GM12878 (cell line): ENCODE data around the gene OTUD3. TPM values are rescaled to one million over a fixed set of nuclear protein-coding genes. Genes with fewer than 3 reads are reported as not detected.

Experiments used
- ATAC-seq: fragments of 200-7000 bp; cut with Tn5 transposase; 3 replicates; pipeline ENCODE4 v1.9.1; 2020; ENCODE audit warnings: mild to moderate bottlenecking, moderate library complexity
- BruUV-seq: library from RNA; stranded (reverse); fragments of 400-500 nt; replicated peaks from 2 replicates; lab custom pipeline; 2021; lab: Mats Ljungman, UMichigan
- CTCF ChIA-PET: fragments of 300-600 bp; sonication (Branson Sonifier 250); formaldehyde crosslinking; extraction: SDS; loops from one replicate; lab custom pipeline; 2021; ENCODE audit warnings: inconsistent platforms; lab: Yijun Ruan, JAX
- POLR2A ChIA-PET: fragments of 350-600 bp; formaldehyde crosslinking; extraction: SDS; loops from one replicate; lab custom pipeline; 2021; ENCODE audit warnings: inconsistent platforms; lab: Charles Lee
- RAD21 ChIA-PET: fragments of 300-600 bp; sonication (Branson Sonifier 250); formaldehyde crosslinking; loops from one replicate; lab custom pipeline; 2023; ENCODE audit warnings: antibody characterized with exemption; ENCODE audit not compliant: unreplicated experiment; lab: Charles Lee
- SMC1A ChIA-PET: fragments of 300-600 bp; sonication (Branson Sonifier 250); formaldehyde crosslinking; loops from one replicate; lab custom pipeline; 2023; ENCODE audit not compliant: unreplicated experiment, uncharacterized antibody; lab: Charles Lee
- DNase-seq: peaks from one replicate; pipeline ENCODE4 v3.0.0-alpha.2; 2011; ENCODE audit warnings: low read depth, low spot score
- FAIRE-seq: peaks from 3 replicates; lab custom pipeline; 2011; peaks lifted over from hg19 to GRCh38; lab: Jason Lieb, UNC
- H2AFZ ChIP-seq: 2 replicates; pipeline ENCODE4 v1.6.0; 2011; ENCODE audit warnings: low read depth, low read length, control low read depth; ENCODE audit not compliant: control insufficient read depth
- H3K27ac ChIP-seq: 2 replicates; pipeline ENCODE4 v1.5.1; 2011; ENCODE audit warnings: control low read depth; ENCODE audit not compliant: control insufficient read depth, insufficient read depth
- H3K27me3 ChIP-seq, 2 experiments: replicated peaks in 1 of 2; 2 replicates each; pipeline versions ENCODE4 v1.6.0 to v1.6.1; 2011; ENCODE audit warnings: low read length in 1 of 2; ENCODE audit not compliant: control insufficient read depth in 2 of 2, insufficient read depth in 2 of 2
- H3K36me3 ChIP-seq, 2 experiments: 2 replicates each; pipeline ENCODE4 v1.5.1; 2011; ENCODE audit warnings: low read length in 1 of 2; ENCODE audit not compliant: control insufficient read depth in 2 of 2, insufficient read depth in 2 of 2
- H3K4me1 ChIP-seq: 2 replicates; pipeline ENCODE4 v1.6.1; 2011; ENCODE audit warnings: mild to moderate bottlenecking, low read length, moderate library complexity, mixed read lengths; ENCODE audit not compliant: control insufficient read depth, insufficient read depth
- H3K4me2 ChIP-seq: 2 replicates; pipeline ENCODE4 v1.6.0; 2011; ENCODE audit warnings: control low read depth; ENCODE audit not compliant: control insufficient read depth, insufficient read depth
- H3K4me3 ChIP-seq: fragments of 200-600 bp; sonication (generic); 2 replicates; pipeline ENCODE4 v1.5.1; 2016
- H3K79me2 ChIP-seq: 2 replicates; pipeline ENCODE4 v1.6.0; 2011; ENCODE audit warnings: low read length; ENCODE audit not compliant: control insufficient read depth, insufficient read depth
- H3K9ac ChIP-seq: 2 replicates; pipeline ENCODE4 v1.8.0; 2011; ENCODE audit warnings: low read length, control low read depth, mixed read lengths; ENCODE audit not compliant: control insufficient read depth, insufficient read depth
- H3K9me3 ChIP-seq: replicated peaks from 3 replicates; pipeline ENCODE4 v1.5.1; 2011; ENCODE audit warnings: mild to moderate bottlenecking, low read length; ENCODE audit not compliant: control insufficient read depth, insufficient read depth
- H4K20me1 ChIP-seq: 2 replicates; pipeline ENCODE4 v1.6.0; 2011; ENCODE audit not compliant: control insufficient read depth, insufficient read depth
- CBX5 ChIP-seq: sonication (generic); IDR thresholded peaks from 2 replicates; pipeline ENCODE4 v1.6.1; 2016; ENCODE audit warnings: low read depth, moderate library complexity, mild to moderate bottlenecking, inconsistent platforms
- CHD2 ChIP-seq: IDR thresholded peaks from 2 replicates; pipeline ENCODE4 v1.6.1; 2011; ENCODE audit warnings: low read depth, low read length, improper control_type of control experiment, borderline replicate concordance
- CREB1 ChIP-seq: IDR thresholded peaks from 2 replicates; pipeline ENCODE4 v1.6.1; 2012; ENCODE audit warnings: low read depth, mild to moderate bottlenecking, inconsistent platforms
- DPF2 ChIP-seq: fragments of 450-650 bp; IDR thresholded peaks from 2 replicates; pipeline ENCODE4 v1.6.1; 2017; ENCODE audit warnings: mild to moderate bottlenecking
- EED ChIP-seq: sonication (generic); IDR thresholded peaks from 2 replicates; pipeline ENCODE4 v1.6.1; 2016; ENCODE audit warnings: antibody characterized with exemption, low read depth
- PAX8 ChIP-seq: fragments of 450-650 bp; IDR thresholded peaks from 2 replicates; pipeline ENCODE4 v1.6.1; 2017; ENCODE audit warnings: mild to moderate bottlenecking, moderate library complexity
- POU2F2 ChIP-seq: IDR thresholded peaks from 3 replicates; pipeline ENCODE4 v1.6.1; 2011; ENCODE audit warnings: low read depth, mild to moderate bottlenecking, low read length, borderline replicate concordance
- SMC3 ChIP-seq: IDR thresholded peaks from 2 replicates; pipeline ENCODE4 v1.6.1; 2011; ENCODE audit warnings: low read length, improper control_type of control experiment, borderline replicate concordance
- WGBS: methylation state at CpG from one replicate; pipeline ENCODE4 v1.1.6; 2016; ENCODE audit warnings: low lambda C conversion rate; ENCODE audit not compliant: insufficient replicate concordance, insufficient coverage; ENCODE audit errors: missing lambda C conversion rate; 5-methylcytosine and 5-hydroxymethylcytosine counted together
- in situ Hi-C: fragments of 300-500 bp; cut with MboI; formaldehyde crosslinking; loops from 9 replicates; pipeline ENCODE4 v1.14.3; 2018; ENCODE audit warnings: mixed read lengths
- intact Hi-C: fragments of 100-400 bp; cut with micrococcal nuclease; formaldehyde crosslinking; loops from one replicate; pipeline ENCODE4 v1.14.2; 2022; ENCODE audit not compliant: unreplicated experiment
- polyA plus RNA-seq, 11 experiments: library from polyadenylated mRNA; depleted of rRNA in 4 of 11; unstranded in 6 of 11; stranded (reverse) in 5 of 11; fragments of >200 nt; fragmentation: Nextera tagmentation in 4 of 11; fragmentation: Illumina TruSeq in 1 of 11; extraction: Ambion mirVana in 4 of 11; extraction: Trizol in 1 of 11; gene quantifications; 1 replicate in 1 of 11; 2 replicates in 10 of 11; pipeline versions ENCODE4 v1.2.1 to v1.2.3, GENCODE V29; 2011 to 2016; ENCODE audit warnings: inconsistent platforms in 2 of 11, missing spikeins in 2 of 11, low read depth in 1 of 11
- total RNA-seq, 4 experiments: library from RNA; depleted of rRNA in 3 of 4; stranded (reverse); fragments of >200 nt in 3 of 4; fragmentation: Illumina TruSeq in 1 of 4; extraction: Trizol in 1 of 4; gene quantifications; 2 replicates each; pipeline versions ENCODE4 v1.2.1 to v1.2.3, GENCODE V29; 2013 to 2021
- TF ChIP-seq, protein P1 (sequence below): fragments of 450-650 bp; IDR thresholded peaks from 2 replicates; pipeline ENCODE4 v1.6.1; 2017; ENCODE audit warnings: mild to moderate bottlenecking, moderate library complexity
- TF ChIP-seq, protein P2 (sequence below): fragments of 450-650 bp; IDR thresholded peaks from 2 replicates; pipeline ENCODE4 v1.6.1; 2017; ENCODE audit warnings: borderline replicate concordance
- TF ChIP-seq, protein P3 (sequence below): fragments of 450-650 bp; IDR thresholded peaks from 2 replicates; pipeline ENCODE4 v1.6.1; 2016; ENCODE audit warnings: mild to moderate bottlenecking
- TF ChIP-seq, protein P4 (sequence below): IDR thresholded peaks from 2 replicates; pipeline ENCODE4 v1.6.1; 2012; ENCODE audit warnings: low read depth, low read length, improper control_type of control experiment

OTUD3 gene
- total and polyA plus RNA-seq, 10 of the 15 experiments (the other 5 are each of a cell fraction or from before 2014, with no cell fraction given), result 0.77 to 8.9 (median 4.8) TPM

DNA sequence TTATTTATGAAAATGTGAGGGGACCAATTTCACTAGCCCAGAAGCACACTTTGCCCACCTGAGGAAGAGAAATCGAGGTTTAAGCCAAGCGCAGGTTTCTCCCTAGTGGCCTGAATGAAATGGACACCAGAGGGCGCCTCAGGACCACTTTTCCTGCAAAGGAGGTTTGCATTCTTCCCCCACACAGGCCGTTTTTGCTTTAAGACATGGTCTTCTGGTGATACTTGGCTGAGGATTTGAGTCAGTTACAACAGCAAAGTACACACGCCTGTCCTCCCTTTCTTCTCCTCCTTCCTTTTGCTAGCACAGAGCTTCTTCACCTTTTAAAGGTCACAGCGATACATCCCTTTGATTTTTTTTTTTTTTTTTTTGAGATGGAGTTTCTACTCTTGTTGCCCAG lies 35.9 kb downstream of the OTUD3 start (continued):
- TF ChIP-seq, protein P1, sequence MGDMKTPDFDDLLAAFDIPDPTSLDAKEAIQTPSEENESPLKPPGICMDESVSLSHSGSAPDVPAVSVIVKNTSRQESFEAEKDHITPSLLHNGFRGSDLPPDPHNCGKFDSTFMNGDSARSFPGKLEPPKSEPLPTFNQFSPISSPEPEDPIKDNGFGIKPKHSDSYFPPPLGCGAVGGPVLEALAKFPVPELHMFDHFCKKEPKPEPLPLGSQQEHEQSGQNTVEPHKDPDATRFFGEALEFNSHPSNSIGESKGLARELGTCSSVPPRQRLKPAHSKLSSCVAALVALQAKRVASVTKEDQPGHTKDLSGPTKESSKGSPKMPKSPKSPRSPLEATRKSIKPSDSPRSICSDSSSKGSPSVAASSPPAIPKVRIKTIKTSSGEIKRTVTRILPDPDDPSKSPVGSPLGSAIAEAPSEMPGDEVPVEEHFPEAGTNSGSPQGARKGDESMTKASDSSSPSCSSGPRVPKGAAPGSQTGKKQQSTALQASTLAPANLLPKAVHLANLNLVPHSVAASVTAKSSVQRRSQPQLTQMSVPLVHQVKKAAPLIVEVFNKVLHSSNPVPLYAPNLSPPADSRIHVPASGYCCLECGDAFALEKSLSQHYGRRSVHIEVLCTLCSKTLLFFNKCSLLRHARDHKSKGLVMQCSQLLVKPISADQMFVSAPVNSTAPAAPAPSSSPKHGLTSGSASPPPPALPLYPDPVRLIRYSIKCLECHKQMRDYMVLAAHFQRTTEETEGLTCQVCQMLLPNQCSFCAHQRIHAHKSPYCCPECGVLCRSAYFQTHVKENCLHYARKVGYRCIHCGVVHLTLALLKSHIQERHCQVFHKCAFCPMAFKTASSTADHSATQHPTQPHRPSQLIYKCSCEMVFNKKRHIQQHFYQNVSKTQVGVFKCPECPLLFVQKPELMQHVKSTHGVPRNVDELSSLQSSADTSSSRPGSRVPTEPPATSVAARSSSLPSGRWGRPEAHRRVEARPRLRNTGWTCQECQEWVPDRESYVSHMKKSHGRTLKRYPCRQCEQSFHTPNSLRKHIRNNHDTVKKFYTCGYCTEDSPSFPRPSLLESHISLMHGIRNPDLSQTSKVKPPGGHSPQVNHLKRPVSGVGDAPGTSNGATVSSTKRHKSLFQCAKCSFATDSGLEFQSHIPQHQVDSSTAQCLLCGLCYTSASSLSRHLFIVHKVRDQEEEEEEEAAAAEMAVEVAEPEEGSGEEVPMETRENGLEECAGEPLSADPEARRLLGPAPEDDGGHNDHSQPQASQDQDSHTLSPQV, result no peak
- peak; percentile 98 for TF ChIP-seq SMC3
- TF ChIP-seq, protein P2, sequence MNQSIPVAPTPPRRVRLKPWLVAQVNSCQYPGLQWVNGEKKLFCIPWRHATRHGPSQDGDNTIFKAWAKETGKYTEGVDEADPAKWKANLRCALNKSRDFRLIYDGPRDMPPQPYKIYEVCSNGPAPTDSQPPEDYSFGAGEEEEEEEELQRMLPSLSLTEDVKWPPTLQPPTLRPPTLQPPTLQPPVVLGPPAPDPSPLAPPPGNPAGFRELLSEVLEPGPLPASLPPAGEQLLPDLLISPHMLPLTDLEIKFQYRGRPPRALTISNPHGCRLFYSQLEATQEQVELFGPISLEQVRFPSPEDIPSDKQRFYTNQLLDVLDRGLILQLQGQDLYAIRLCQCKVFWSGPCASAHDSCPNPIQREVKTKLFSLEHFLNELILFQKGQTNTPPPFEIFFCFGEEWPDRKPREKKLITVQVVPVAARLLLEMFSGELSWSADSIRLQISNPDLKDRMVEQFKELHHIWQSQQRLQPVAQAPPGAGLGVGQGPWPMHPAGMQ, result no peak
- no peak for TF ChIP-seq CBX5

DNA sequence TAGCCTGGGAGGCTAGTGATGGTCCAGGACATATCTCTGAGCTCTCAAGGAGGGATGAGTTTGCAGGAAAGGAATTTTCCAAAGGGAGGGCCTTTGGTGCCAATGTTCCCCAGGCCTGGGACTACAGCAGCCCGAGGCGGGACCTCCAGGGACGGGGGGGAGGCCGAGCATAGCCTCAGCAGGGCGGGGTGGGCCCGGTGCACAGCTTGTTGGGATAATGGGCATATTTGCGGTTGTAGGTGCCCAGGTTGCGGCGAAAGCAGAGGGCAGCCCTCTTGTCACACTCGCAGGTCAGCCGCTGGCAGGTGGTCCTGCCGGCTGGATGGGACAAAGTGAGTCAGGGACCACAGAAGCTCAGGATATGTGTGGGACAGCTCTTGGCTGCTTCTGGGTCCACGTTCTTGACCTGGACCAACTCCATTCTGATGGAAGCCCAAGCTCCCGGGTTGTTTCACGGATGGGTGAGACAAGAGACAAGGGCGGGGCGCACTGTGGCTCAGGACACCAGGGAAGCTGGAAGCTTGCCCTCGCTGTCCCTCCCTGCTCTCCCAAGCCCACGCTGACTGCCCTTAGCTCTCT lies 38.0 kb downstream of the OTUD3 start:
- no peak for FAIRE-seq
- no TSS peak for BruUV-seq
- POLR2A ChIA-PET, result interaction anchor here (0.5 to 0.6 kb wide), 2 partner anchors 233 to 1141 kb away, joined by 5 to 6 read pairs; no protein-coding TSS in a partner anchor
- Histone ChIP-seq H3K27ac (no peak overlapping the region), H3K4me3 (no peak overlapping the region), H2AFZ (no peak overlapping the region), H3K4me1 (no peaks in the 10 kb centered on the region), H3K4me2 (no peak overlapping the region), H3K9me3 (no peaks in the 10 kb centered on the region), H3K9ac (no peak overlapping the region), H3K36me3 (no peaks in the 10 kb centered on the region), H3K27me3 (no peaks in the 10 kb centered on the region), H3K79me2 (no peaks in the 10 kb centered on the region), H4K20me1 (no peaks in the 10 kb centered on the region)
- in situ Hi-C loops, result no loop called here
- DNase-seq, result no peak
- SMC1A ChIA-PET, result interaction anchor here (0.7 to 8.2 kb wide), 5 partner anchors 159 to 574 kb away, joined by 3 to 41 read pairs (median 4); no protein-coding TSS in a partner anchor
- CTCF ChIA-PET, result interaction anchor here (0.6 to 6.1 kb wide), 7 partner anchors 9 to 275 kb away, joined by 3 to 52 read pairs (median 4); no protein-coding TSS in a partner anchor
- RAD21 ChIA-PET, result interaction anchor here (0.6 to 1.6 kb wide), 4 partner anchors 14 to 405 kb away, joined by 3 to 9 read pairs (median 4); no protein-coding TSS in a partner anchor
- intact Hi-C loops, result no loop called here
- 46% methylated on average over 19 of the region's 19 CpGs for WGBS
- ATAC-seq, result no peak
- TF ChIP-seq CREB1 (no peak), CHD2 (no peak), DPF2 (no peak), POU2F2 (no peak), PAX8 (no peak), EED (no peak)
- TF ChIP-seq, protein P3, sequence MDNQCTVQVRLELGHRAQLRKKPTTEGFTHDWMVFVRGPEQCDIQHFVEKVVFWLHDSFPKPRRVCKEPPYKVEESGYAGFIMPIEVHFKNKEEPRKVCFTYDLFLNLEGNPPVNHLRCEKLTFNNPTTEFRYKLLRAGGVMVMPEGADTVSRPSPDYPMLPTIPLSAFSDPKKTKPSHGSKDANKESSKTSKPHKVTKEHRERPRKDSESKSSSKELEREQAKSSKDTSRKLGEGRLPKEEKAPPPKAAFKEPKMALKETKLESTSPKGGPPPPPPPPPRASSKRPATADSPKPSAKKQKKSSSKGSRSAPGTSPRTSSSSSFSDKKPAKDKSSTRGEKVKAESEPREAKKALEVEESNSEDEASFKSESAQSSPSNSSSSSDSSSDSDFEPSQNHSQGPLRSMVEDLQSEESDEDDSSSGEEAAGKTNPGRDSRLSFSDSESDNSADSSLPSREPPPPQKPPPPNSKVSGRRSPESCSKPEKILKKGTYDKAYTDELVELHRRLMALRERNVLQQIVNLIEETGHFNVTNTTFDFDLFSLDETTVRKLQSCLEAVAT, result no peak
- TF ChIP-seq, protein P4, sequence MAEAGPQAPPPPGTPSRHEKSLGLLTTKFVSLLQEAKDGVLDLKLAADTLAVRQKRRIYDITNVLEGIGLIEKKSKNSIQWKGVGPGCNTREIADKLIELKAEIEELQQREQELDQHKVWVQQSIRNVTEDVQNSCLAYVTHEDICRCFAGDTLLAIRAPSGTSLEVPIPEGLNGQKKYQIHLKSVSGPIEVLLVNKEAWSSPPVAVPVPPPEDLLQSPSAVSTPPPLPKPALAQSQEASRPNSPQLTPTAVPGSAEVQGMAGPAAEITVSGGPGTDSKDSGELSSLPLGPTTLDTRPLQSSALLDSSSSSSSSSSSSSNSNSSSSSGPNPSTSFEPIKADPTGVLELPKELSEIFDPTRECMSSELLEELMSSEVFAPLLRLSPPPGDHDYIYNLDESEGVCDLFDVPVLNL, result no peak
